HUDEP-2 (cell line): ENCODE data around the gene ASS1.
"Not testable (repeated sequence)": the region's sequence is repeated elsewhere in the genome, so short reads cannot be mapped to it uniquely, and the experiment has no call there.

Experiments
- DNase-seq, 76 experiments: peaks; one replicate each; lab custom pipeline; 2025; ENCODE audit not compliant: unreplicated experiment in 76 of 76; lab: John Stamatoyannopoulos, UW

The ASS1 gene

GRCh38 chr9:130444565-130445221 is at the start of gene ASS1:
TSS of gene ASS1 (plus strand) at chr9:130444961. CDS start at chr9:130452229, 7,268 bp downstream.
- DNase-seq, result peak in 10 of 76 experiments; percentile 2 to 35 (median 14)

- DNase-seq, result no peak
These were observed 48.8 kb upstream of the ASS1 start for GRCh38 chr9:130395810-130396435.

GRCh38 chr9:130396581-130396980 is 48.2 kb upstream of the ASS1 start:
- no peak for DNase-seq

GRCh38 chr9:130398487-130399240 is 46.1 kb upstream of the ASS1 start:
- no peak for DNase-seq

- DNase-seq, result no peak
These were observed 45.0 kb upstream of the ASS1 start for GRCh38 chr9:130399768-130400167.

GRCh38 chr9:130400870-130401269 is 43.9 kb upstream of the ASS1 start:
- no peak for DNase-seq

- not testable (repeated sequence) for DNase-seq
These were observed 43.0 kb upstream of the ASS1 start for GRCh38 chr9:130401742-130402141.

DNA sequence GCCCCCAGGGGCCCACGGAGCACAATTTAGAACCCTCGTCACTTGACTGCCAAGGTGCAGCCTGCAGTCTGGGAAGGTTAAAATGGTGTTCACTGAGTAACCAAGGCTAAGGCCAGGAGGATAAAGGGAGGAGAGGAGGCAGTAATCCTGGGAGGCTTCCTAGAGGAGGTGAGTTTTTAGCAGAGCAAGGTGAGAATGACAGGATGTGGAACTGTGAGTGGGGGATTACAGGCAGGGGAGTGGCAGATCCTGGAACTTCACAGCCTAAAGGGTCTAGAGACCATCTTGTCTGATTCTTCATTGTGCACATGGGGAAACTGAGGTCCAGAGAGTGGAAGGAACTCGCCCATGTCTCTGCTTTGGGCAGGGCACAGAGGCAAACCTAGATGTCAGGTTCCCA is 42.5 kb upstream of the ASS1 start:
- DNase-seq, result no peak

DNA sequence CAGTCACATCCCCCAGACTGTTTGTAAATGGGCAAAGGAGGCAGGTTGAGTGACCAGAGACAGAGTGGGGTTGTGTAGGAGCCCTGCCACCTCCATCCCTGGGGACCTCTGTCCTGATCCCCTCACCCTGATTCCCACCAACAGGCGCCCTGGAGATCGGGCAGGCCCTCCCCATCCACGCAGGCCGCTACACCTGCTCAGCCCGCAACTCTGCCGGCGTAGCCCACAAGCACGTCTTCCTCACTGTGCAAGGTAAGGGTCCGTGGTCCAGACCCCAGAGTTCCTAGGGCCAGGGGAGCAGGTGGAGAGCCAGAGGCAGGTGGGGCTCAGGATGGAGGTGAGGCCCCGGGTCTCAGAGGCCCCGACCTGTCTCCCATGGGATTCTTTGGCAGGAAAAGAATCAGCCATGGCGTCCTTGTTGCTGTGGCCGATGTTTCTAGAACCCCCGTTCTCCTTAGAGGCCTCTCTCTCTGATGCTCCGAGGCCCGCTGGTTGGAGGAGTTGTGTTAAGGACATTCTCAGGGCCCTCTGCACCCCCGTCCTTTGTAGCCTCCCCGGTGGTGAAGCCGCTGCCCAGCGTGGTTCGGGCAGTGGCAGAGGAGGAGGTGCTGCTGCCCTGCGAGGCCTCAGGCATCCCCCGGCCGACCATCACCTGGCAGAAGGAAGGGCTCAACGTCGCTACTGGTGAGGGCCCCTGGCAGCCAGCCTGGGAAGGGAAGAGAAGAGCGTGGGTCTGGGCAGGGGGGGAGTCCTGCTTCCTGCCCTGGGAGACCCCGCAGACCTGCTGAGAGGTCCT is 41.9 kb upstream of the ASS1 start:
- no peak for DNase-seq

DNA sequence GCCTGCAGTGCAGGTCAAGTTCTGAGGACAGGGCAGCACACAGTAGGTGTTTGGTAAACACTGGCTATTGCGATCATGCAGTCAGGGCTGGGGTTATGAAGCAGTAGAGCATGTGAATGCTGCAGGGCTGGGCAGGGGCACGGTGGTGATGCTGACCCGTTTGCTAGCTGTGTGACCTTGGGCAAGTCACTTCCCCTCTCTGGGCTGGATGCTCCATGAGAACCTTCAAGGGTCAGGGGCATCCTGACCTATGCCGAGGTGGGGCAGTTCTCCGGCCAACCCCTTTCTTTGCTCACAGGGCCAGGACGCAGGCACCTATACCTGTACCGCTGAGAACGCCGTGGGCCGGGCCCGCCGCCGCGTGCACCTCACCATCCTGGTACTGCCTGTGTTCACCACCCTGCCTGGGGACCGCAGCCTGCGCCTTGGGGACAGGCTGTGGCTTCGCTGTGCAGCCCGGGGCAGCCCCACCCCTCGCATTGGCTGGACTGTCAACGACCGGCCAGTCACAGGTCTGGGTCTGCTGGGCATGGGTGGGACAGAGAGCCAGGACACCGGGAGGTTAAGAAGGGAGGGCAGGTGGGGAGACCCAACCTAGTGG is 39.0 kb upstream of the ASS1 start:
- DNase-seq, result no peak

- DNase-seq, result no peak
These were observed 38.4 kb upstream of the ASS1 start for GRCh38 chr9:130406278-130406895.

- DNase-seq, result no peak
These were observed 36.7 kb upstream of the ASS1 start for GRCh38 chr9:130407916-130408663.

GRCh38 chr9:130408669-130409068 is 36.1 kb upstream of the ASS1 start:
- no peak for DNase-seq

GRCh38 chr9:130409246-130409645 is 35.5 kb upstream of the ASS1 start:
- DNase-seq, result no peak

- DNase-seq, result no peak
These were observed 34.3 kb upstream of the ASS1 start for GRCh38 chr9:130410443-130410842.

DNA sequence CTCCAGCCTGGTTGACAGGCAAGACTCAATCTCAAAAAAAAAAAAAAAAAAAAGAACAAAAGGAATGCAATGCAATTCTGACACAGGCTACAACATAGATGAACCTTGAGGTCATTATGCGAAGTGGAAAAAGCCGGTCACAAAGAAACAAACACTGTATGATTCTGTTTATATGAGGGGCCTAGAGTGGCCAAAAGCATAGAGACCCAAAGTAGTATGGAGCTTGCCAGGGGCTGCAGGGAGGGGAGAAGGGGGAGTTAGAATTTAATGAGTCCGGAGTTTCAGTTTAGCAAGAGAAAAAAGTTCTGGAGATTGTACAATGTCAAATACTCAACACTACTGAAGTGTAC is 33.2 kb upstream of the ASS1 start:
- DNase-seq, result no peak

DNA sequence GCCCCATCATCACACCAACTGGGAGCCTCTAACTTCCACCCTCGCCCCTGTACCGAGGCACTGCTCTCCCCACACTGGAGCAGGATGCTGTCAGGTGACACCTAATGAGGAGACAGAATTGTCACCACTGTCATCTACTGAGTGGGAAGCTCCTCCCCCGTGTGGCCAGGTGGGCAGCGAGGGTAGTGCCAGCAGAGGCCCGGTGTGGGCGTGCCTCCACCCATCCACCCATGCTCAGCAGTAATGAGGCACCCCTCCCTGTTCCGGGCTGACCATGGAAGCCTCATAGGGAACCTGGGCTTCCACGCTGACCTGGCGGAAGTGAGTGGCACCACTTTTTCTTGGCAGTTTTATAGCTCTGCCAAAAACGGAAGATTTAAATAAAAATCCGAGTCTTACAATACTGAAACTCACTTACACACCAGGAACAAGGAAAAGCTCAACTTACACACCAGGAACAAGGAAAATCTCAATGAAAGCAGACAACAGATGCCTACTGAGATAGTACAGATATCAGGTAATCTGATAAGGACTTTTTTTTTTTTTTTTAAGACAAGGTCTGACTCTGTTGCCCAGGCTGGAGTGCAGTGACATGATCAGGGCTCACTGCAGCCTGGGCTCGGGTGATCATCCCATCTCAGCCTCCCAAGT is 30.6 kb upstream of the ASS1 start:
- no peak for DNase-seq

DNA sequence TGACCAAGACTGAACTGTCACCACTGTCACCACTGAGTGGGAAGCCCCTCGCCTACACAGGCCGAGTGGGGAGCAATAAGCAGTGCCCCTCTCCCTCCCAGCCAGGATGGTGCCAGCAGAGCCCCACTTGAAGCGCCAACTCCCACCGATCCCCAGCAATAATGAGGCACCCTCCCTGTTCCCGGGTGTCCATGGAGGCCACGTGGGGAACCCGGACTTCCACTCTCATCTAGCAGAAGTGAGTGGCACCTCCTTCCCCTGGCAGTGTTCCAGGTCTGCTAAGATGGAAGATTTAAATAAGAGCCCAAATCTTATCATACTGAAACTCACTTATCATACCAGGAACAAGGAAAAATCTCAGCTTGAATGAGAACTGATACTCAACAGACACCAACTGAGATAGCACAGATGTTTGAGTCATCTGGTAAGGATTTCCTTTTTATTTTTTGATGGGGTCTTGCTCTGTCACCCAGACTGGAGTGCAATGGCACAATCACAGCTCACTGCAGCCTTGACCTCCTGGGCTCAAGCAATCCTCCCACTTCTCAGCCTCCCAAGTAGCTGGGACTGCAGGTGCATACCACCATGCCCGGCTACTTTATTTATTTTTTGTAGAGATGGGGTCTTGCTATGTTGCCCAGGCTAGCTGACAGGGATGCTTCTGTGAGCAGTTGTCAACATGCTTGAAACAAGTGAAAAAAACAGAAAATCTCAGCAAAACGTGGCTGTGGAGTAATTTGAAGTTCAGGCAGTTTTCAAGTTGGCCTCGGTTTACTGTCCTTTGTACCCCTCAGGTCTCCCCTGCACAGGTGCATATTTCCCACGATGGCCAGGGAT is 29.6 kb upstream of the ASS1 start:
- no peak for DNase-seq
